ENCODE measurements around the gene NAALADL2. TPM values are rescaled to one million over a fixed set of nuclear protein-coding genes. Genes with fewer than 3 reads are reported as not detected.

NAALADL2 gene
- total and polyA plus RNA-seq, 2 donors (not counting 3 experiments of a cell fraction or from before 2014, with no cell fraction given), result 1.1 to 4.0 TPM

- TF ChIP-seq JUN (IDR thresholded peaks at IDR 0.05; ENCODE audit: borderline replicate concordance, insufficient read depth, insufficient read length, low read depth) (no peak), EZH2 (IDR thresholded peaks at IDR 0.05; ENCODE audit: borderline replicate concordance, low read depth, low read length, severe bottlenecking) (no peak), FOS (IDR thresholded peaks at IDR 0.05; ENCODE audit: borderline replicate concordance, insufficient read depth, low read length) (no peak), POLR2A (IDR thresholded peaks at IDR 0.05; ENCODE audit: low read depth, low read length) (no peak), POLR2AphosphoS5 (IDR thresholded peaks at IDR 0.05; ENCODE audit: insufficient read depth, low read depth, low read length) (no peak), GATA2 (IDR thresholded peaks at IDR 0.05; ENCODE audit: insufficient read depth, insufficient read length, low read depth, low read length) (no peak), MAX (IDR thresholded peaks at IDR 0.05; ENCODE audit: insufficient read depth, insufficient read length) (no peak), CTCF (IDR thresholded peaks at IDR 0.05; ENCODE audit: extremely low read depth in 1 of 2, insufficient read depth in 1 of 2, low read depth in 1 of 2, low read length in 2 of 2) (no peak), MYC (IDR thresholded peaks at IDR 0.05; ENCODE audit: low read depth, low read length) (no peak)
- Histone ChIP-seq H3K27me3 (ENCODE audit: control insufficient read depth in 2 of 2, insufficient read depth in 2 of 2, low read length in 2 of 2) (no peaks in the 10 kb centered on the region), H4K20me1 (replicated peaks; ENCODE audit: control insufficient read depth, extremely low read depth, insufficient read depth, low read length) (no peaks in the 10 kb centered on the region), H3K4me2 (ENCODE audit: insufficient read depth, low read length) (no peak overlapping the region), H3K4me3 (replicated peaks in 1 of 3; ENCODE audit: insufficient read depth in 1 of 3, low read depth in 1 of 3, low read length in 3 of 3) (no peak overlapping the region), H3K9me3 (replicated peaks; ENCODE audit: control insufficient read depth, insufficient read depth, low read length) (no peaks in the 10 kb centered on the region), H3K27ac (ENCODE audit: insufficient read depth, low read depth, low read length) (no peak overlapping the region), H3K36me3 (ENCODE audit: control insufficient read depth in 2 of 2, extremely low read depth in 1 of 2, insufficient read depth in 2 of 2, low read length in 2 of 2) (no peaks in the 10 kb centered on the region), H2AFZ (ENCODE audit: low read depth, low read length) (no peak overlapping the region), H3K9ac (replicated peaks; ENCODE audit: extremely low read depth, insufficient read depth, low read length) (no peak overlapping the region), H3K9me1 (replicated peaks; ENCODE audit: control insufficient read depth, extremely low read depth, insufficient read depth, low read length) (no peaks in the 10 kb centered on the region), H3K79me2 (ENCODE audit: control insufficient read depth, insufficient read depth, low read length) (no peaks in the 10 kb centered on the region), H3K4me1 (ENCODE audit: control insufficient read depth, extremely low read depth, insufficient read depth, low read length) (no peaks in the 10 kb centered on the region)
- FAIRE-seq (no peak), DNase-seq (ENCODE audit: low read depth, low spot score) (no peak)
- CTCF ChIA-PET, result no interaction called here
- no TSS peak for BruUV-seq (replicated peaks)
- dilution Hi-C loops (cut with MboI; ENCODE audit: extremely low pct_ligation_motif_present, low sequenced_read_pairs) (no loop called here), intact Hi-C loops (cut with micrococcal nuclease) (no loop called here)
- POLR2A ChIA-PET, result no interaction called here
Observed at GRCh38 chr3:175619369-175619768, 760.2 kb downstream of the NAALADL2 start.

Measured in endothelial cell of umbilical vein (primary cell).